ENCODE data around the gene YBX1.
A peak's percentile ranks its signal among the peaks of the same experiment; 100 is the strongest.
"Not testable (repeated sequence)": the region's sequence is repeated elsewhere in the genome, so short reads cannot be mapped to it uniquely, and the experiment has no call there.

YBX1 gene

GRCh38 chr1:42750041-42750440 is 67.8 kb downstream of the YBX1 start:
- no peak for DNase-seq (ENCODE audit: low spot score)

- not testable (repeated sequence) for DNase-seq (ENCODE audit: low spot score)
These were observed 69.4 kb downstream of the YBX1 start for GRCh38 chr1:42751511-42752070.

GRCh38 chr1:42752284-42752683 is 70.1 kb downstream of the YBX1 start:
- DNase-seq (ENCODE audit: low spot score), result no peak

GRCh38 chr1:42753070-42753469 is 70.9 kb downstream of the YBX1 start:
- peak; percentile 45 for DNase-seq (ENCODE audit: low spot score)

Data from AG08395 (cell line).